Right lobe of liver (tissue), 6 donors: Measurements from ENCODE around the gene PKD2L2. TPM values are rescaled to one million over a fixed set of nuclear protein-coding genes. Genes with fewer than 3 reads are reported as not detected.

ENCODE experiments used
- ATAC-seq, 4 donors: fragments of 200-7000 bp; cut with Tn5 transposase; one replicate each; pipeline ENCODE4 v1.9.1; 2020; ENCODE audit warnings: mild to moderate bottlenecking in 4 of 4, moderate library complexity in 4 of 4
- DNase-seq, 3 donors: peaks; one replicate each; pipeline ENCODE4 v3.0.0-alpha.2; 2020
- H3K27ac ChIP-seq, 3 donors: fragments of 200-600 bp; one replicate each; pipeline ENCODE4 v1.8.0; 2022
- H3K27me3 ChIP-seq, 2 donors: fragments of 200-600 bp; one replicate each; pipeline ENCODE4 v1.8.0; 2022
- H3K36me3 ChIP-seq, 4 donors: fragments of 200-600 bp; sonication (generic) in 1 of 4; one replicate each; pipeline versions ENCODE4 v1.5.1 to v1.8.0; 2017 to 2022; ENCODE audit warnings: control low read depth in 1 of 4
- H3K4me1 ChIP-seq, 4 donors: fragments of 200-600 bp; sonication (generic) in 1 of 4; one replicate each; pipeline versions ENCODE4 v1.5.1 to v1.8.0; 2017 to 2022; ENCODE audit warnings: control low read depth in 1 of 4
- H3K4me3 ChIP-seq, 3 donors: fragments of 200-600 bp; one replicate each; pipeline ENCODE4 v1.8.0; 2022
- H3K9me3 ChIP-seq, 4 donors: fragments of 200-600 bp; sonication (generic) in 1 of 4; one replicate each; pipeline versions ENCODE4 v1.5.1 to v1.8.0; 2017 to 2022; ENCODE audit warnings: control low read depth in 1 of 4
- POLR2A ChIP-seq: fragments of 450-650 bp; IDR thresholded peaks from one replicate; pipeline ENCODE4 v1.6.1; 2017; ENCODE audit warnings: antibody characterized with exemption, mild to moderate bottlenecking
- WGBS: methylation state at CpG from one replicate; pipeline ENCODE4 v1.1.6; 2018; ENCODE audit warnings: low coverage, low lambda C conversion rate; ENCODE audit not compliant: insufficient coverage; ENCODE audit errors: missing lambda C conversion rate; 5-methylcytosine and 5-hydroxymethylcytosine counted together
- intact Hi-C, 2 donors: fragments of 100-400 bp; cut with DNase I; formaldehyde crosslinking; loops; one replicate each; pipeline versions ENCODE4 v1.11.2 to v1.14.1; 2022
- total RNA-seq, 6 experiments: library from RNA; depleted of rRNA in 2 of 6; stranded (reverse); fragments of >200 nt in 2 of 6; fragmentation: NEBNext Ultra II Directional in 3 of 6; extraction: Animal tissue kit (Norgen Biotek cat#: 25700) in 3 of 6; gene quantifications; one replicate each; pipeline versions ENCODE4 v1.1.0 to v1.2.4, GENCODE V29; 2016 to 2023
- TF ChIP-seq, protein P1 (sequence below), 4 donors: fragments of 200-600 bp in 3 of 4; fragments of 450-650 bp in 1 of 4; IDR thresholded peaks; one replicate each; pipeline versions ENCODE4 v1.5.1 to v1.8.0; 2016 to 2022; ENCODE audit warnings: antibody characterized with exemption in 4 of 4, mild to moderate bottlenecking in 2 of 4
- donor health status: DM: no; HTN: yes; CAD: no.
- donor health status: DM: no; HTN: no; CAD: no.
- donor health status: DM: no; HTN: no; CAD: no.
- donor health status: DM: no; HTN: yes; CAD: no.
- donor health status: DM: no; HTN: yes; CAD: no.

Gene PKD2L2
- total RNA-seq, 6 experiments from 2014 or later: not detected

DNA sequence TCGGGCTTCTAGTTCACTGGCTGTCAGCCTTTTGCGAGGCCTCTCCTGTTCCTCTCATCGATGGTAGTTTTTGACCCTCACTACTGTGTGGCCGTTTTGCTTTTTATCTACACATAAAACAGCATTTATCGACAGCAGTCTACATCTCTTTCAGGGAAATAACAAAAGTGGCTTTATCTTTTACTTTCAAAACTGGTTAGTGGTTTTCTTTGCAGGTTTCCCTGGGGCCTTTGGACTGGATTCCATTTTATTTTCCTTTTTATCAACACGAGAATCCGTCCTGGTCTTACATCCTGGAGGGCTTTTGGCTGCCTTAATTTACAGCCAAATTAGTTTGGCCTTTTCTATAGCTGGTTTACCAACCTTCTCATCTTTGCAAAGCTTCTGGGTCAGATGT, 793 bp upstream of the PKD2L2 start:
- Histone ChIP-seq H3K27ac (peak overlapping the region; percentile 23 to 64 (median 60)), H3K27me3 (no peaks in the 10 kb centered on the region), H3K4me3 (peak overlapping the region in 1 of 3 donors; percentile 49), H3K9me3 (no peaks in the 10 kb centered on the region), H3K36me3 (no peaks in the 10 kb centered on the region), H3K4me1 (no peaks in the 10 kb centered on the region)
- intact Hi-C loops: no loop called here
- ATAC-seq (no peak), DNase-seq (no peak)
- WGBS: 40% methylated on average over 7 of the region's 7 CpGs
- TF ChIP-seq POLR2A: no peak
- TF ChIP-seq, protein P1, sequence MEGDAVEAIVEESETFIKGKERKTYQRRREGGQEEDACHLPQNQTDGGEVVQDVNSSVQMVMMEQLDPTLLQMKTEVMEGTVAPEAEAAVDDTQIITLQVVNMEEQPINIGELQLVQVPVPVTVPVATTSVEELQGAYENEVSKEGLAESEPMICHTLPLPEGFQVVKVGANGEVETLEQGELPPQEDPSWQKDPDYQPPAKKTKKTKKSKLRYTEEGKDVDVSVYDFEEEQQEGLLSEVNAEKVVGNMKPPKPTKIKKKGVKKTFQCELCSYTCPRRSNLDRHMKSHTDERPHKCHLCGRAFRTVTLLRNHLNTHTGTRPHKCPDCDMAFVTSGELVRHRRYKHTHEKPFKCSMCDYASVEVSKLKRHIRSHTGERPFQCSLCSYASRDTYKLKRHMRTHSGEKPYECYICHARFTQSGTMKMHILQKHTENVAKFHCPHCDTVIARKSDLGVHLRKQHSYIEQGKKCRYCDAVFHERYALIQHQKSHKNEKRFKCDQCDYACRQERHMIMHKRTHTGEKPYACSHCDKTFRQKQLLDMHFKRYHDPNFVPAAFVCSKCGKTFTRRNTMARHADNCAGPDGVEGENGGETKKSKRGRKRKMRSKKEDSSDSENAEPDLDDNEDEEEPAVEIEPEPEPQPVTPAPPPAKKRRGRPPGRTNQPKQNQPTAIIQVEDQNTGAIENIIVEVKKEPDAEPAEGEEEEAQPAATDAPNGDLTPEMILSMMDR (IDR thresholded peaks at IDR 0.05): no peak

GRCh38 chr5:137890845-137891244, 1.6 kb downstream of the PKD2L2 start:
- no peak overlapping the region for H3K27ac ChIP-seq
- no peaks in the 10 kb centered on the region for H3K27me3 ChIP-seq
- intact Hi-C loops: no loop called here
- no peak overlapping the region for H3K4me3 ChIP-seq
- WGBS: 80% methylated on average over 1 of the region's 1 CpG
- no peak for TF ChIP-seq POLR2A
- H3K9me3 ChIP-seq: no peaks in the 10 kb centered on the region
- ATAC-seq: no peak
- H3K36me3 ChIP-seq: no peaks in the 10 kb centered on the region
- H3K4me1 ChIP-seq: no peaks in the 10 kb centered on the region
- no peak for DNase-seq

GRCh38 chr5:137891849-137892248, 2.6 kb downstream of the PKD2L2 start:
- ATAC-seq: no peak
- H3K27me3 ChIP-seq: no peaks in the 10 kb centered on the region
- intact Hi-C loops: no loop called here
- H3K9me3 ChIP-seq: no peaks in the 10 kb centered on the region
- H3K4me3 ChIP-seq: no peak overlapping the region
- 87% methylated on average over 3 of the region's 3 CpGs for WGBS
- H3K36me3 ChIP-seq: no peaks in the 10 kb centered on the region
- H3K27ac ChIP-seq: no peak overlapping the region
- no peaks in the 10 kb centered on the region for H3K4me1 ChIP-seq
- DNase-seq: no peak
- no peak for TF ChIP-seq POLR2A
- TF ChIP-seq, protein P1 (IDR thresholded peaks at IDR 0.05): no peak

- H3K36me3 ChIP-seq: no peaks in the 10 kb centered on the region
- ATAC-seq (no peak), DNase-seq (no peak)
- no peak overlapping the region for H3K4me3 ChIP-seq
- H3K27ac ChIP-seq: no peak overlapping the region
- no peak for TF ChIP-seq POLR2A
- no peaks in the 10 kb centered on the region for H3K27me3 ChIP-seq
- H3K4me1 ChIP-seq: no peaks in the 10 kb centered on the region
- intact Hi-C loops: no loop called here
- no peaks in the 10 kb centered on the region for H3K9me3 ChIP-seq
These were observed 5.3 kb downstream of the PKD2L2 start for GRCh38 chr5:137894586-137894985.

- DNase-seq: no peak
- intact Hi-C loops: no loop called here
- H3K4me1 ChIP-seq: no peaks in the 10 kb centered on the region
- no peaks in the 10 kb centered on the region for H3K27me3 ChIP-seq
- H3K27ac ChIP-seq: no peak overlapping the region
- ATAC-seq: no peak
- no peaks in the 10 kb centered on the region for H3K36me3 ChIP-seq
- 92% methylated on average over 3 of the region's 3 CpGs for WGBS
- H3K4me3 ChIP-seq: no peak overlapping the region
- TF ChIP-seq POLR2A: no peak
- TF ChIP-seq, protein P1 (IDR thresholded peaks at IDR 0.05): no peak
- H3K9me3 ChIP-seq: no peaks in the 10 kb centered on the region
These were observed 7.3 kb downstream of the PKD2L2 start for GRCh38 chr5:137896560-137896959.

DNA sequence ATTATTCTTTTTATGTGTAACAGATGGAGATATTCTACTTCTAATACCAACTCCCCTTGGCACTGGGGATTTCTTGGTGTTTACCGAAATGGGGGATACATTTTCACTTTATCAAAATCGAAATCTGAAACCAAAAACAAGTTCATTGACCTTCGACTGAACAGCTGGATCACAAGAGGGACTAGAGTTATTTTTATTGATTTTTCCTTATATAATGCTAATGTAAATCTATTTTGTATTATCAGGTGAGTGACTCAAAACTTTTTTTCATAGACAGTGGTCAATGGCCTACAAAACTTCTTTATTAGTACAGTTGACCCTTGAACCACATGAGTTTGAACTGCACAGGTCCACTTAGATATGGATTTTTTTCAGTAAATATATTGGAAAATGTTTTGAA, 10.2 kb downstream of the PKD2L2 start:
- no peak overlapping the region for H3K4me3 ChIP-seq
- no peaks in the 10 kb centered on the region for H3K27me3 ChIP-seq
- intact Hi-C loops: no loop called here
- ATAC-seq (no peak), DNase-seq (no peak)
- no peak for TF ChIP-seq POLR2A
- TF ChIP-seq, protein P1 (IDR thresholded peaks at IDR 0.05): no peak
- H3K4me1 ChIP-seq: no peaks in the 10 kb centered on the region
- 59% methylated on average over 3 of the region's 3 CpGs for WGBS
- no peak overlapping the region for H3K27ac ChIP-seq
- no peaks in the 10 kb centered on the region for H3K9me3 ChIP-seq
- no peaks in the 10 kb centered on the region for H3K36me3 ChIP-seq
